ENCODE measurements around the gene TEAD1. TPM values are rescaled to one million over a fixed set of nuclear protein-coding genes. Genes with fewer than 3 reads are reported as not detected.

Gene TEAD1
- total RNA-seq, 4 donors from 2014 or later, result 46.1 to 175 (median 126) TPM

DNA sequence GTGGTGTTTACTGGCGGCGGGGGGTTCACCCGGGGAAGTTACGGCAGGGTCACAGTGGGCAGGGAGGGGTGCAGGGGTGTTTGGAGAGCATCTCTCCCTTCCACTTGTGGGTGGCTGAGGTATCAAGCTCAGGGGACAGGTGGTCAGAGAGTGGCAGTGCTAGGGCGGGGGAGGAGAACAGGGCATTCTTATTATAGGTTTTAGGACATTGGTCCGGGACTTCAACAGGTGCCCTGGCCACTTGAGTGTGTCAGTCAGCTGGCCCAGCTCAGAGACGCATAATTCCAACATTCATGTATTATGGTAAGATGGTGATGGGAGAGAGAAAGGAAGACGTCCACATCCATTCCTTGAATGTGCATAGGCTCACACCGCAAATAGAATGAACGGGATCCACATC, 101.7 kb downstream of the TEAD1 start:
- Histone ChIP-seq H3K4me1 (peaks cover 65 to 97% of the 10 kb centered on the region in 2 donors), H3K27me3 (no peaks in the 10 kb centered on the region), H3K9me3 (no peaks in the 10 kb centered on the region), H3K27ac (peak overlapping the region; percentile 80 to 95 (median 90)), H3K4me3 (no peak overlapping the region), H3K36me3 (no peaks in the 10 kb centered on the region)
- intact Hi-C loops (cut with DNase I; ENCODE audit: low total_unique reads) (loop anchor here (5.0 kb wide), 1 partner anchor 121 kb away; no protein-coding TSS in a partner anchor), in situ Hi-C loops (cut with MboI; ENCODE audit: low sequenced_read_pairs in 4 of 4) (no loop called here)
- TF ChIP-seq POLR2A (IDR thresholded peaks at IDR 0.05), result peak in 1 of 2 donors; percentile 5
- TF ChIP-seq, protein P1, sequence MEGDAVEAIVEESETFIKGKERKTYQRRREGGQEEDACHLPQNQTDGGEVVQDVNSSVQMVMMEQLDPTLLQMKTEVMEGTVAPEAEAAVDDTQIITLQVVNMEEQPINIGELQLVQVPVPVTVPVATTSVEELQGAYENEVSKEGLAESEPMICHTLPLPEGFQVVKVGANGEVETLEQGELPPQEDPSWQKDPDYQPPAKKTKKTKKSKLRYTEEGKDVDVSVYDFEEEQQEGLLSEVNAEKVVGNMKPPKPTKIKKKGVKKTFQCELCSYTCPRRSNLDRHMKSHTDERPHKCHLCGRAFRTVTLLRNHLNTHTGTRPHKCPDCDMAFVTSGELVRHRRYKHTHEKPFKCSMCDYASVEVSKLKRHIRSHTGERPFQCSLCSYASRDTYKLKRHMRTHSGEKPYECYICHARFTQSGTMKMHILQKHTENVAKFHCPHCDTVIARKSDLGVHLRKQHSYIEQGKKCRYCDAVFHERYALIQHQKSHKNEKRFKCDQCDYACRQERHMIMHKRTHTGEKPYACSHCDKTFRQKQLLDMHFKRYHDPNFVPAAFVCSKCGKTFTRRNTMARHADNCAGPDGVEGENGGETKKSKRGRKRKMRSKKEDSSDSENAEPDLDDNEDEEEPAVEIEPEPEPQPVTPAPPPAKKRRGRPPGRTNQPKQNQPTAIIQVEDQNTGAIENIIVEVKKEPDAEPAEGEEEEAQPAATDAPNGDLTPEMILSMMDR (IDR thresholded peaks at IDR 0.05 in 4 of 5, conservative IDR thresholded peaks at IDR 0.05 in 1 of 5), result no peak
- peak; percentile 54 to 66 for ATAC-seq
- peak; percentile 71 to 76 for DNase-seq

DNA sequence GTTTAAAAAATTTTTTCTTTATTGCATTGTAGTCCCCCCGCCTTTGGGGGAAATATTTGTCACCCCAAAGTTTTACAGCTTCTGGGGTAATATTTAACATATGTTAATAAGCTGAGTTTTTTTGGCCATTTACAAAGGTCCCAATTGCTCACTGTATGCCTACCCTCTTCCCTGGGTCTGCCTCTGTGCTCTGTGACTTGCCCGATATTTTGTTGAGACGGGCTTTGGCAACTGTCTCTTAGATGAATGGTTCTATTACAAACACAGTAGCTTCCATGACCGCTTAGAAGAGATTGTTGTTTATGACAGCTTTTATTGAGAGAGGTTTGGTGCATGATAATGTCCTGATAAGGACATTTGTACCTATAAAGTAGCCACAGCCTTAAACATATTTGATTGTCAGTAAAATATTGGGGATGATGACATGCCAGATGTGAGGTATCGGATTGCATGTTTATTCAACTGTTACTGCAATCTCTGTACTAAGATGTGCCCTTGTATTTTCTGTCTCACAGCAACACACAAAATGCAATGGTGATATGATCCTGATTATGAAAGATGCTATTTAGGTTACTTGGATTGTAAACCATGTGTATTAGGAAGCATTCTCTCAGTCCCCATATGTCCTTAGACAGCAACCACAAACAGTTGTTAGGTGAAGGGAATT, 103.1 kb downstream of the TEAD1 start:
- intact Hi-C loops (cut with DNase I; ENCODE audit: low total_unique reads), result loop anchor here (5.0 kb wide), 1 partner anchor 120 kb away; no protein-coding TSS in a partner anchor
- DNase-seq (no peak), ATAC-seq (peak; percentile 93 to 94)
- Histone ChIP-seq H3K27ac (peak overlapping the region; percentile 80 to 95 (median 90)), H3K27me3 (no peaks in the 10 kb centered on the region), H3K4me1 (peaks cover 53 to 97% of the 10 kb centered on the region in 2 donors), H3K9me3 (no peaks in the 10 kb centered on the region), H3K36me3 (no peaks in the 10 kb centered on the region), H3K4me3 (peak overlapping the region in 1 of 4 donors; percentile 17)
- peak in 1 of 2 donors; percentile 42 for TF ChIP-seq POLR2A (IDR thresholded peaks at IDR 0.05)
- TF ChIP-seq, protein P1 (IDR thresholded peaks at IDR 0.05 in 4 of 5, conservative IDR thresholded peaks at IDR 0.05 in 1 of 5), result no peak
- in situ Hi-C loops (cut with MboI; ENCODE audit: low sequenced_read_pairs in 4 of 4), result no loop called here

DNA sequence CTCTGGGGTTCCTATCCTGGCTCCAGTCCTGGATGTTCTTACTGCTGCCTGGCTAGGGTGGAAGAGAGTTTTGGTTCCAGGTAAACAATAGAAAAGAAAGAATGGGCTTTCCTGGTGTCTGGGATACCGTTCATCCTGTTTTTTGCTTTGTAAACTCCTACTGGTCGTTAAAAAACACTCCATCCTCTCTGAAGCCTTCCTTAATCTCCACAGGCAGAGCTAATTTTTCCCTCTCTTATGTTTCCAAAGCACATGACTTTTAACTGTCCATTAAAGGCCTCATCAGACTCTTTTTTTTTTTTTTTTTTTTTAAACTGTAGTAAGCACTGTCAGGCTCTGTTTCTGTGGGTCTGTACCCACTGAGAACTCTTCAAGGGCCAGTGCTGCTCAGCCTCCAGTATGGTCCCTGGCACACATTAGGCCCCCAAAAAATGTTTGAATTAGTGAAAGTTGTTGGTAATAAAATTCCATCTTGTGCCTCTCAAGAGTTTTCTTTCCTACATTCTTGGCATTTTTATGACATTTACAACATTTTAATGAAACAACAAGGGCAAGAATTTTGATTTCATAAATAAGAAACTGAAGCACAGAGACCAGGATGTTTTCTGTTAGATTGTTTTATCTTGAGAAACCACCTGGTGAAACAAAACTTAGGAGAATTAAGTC, 104.2 kb downstream of the TEAD1 start:
- H3K27me3 ChIP-seq, result no peaks in the 10 kb centered on the region
- no peak overlapping the region for H3K4me3 ChIP-seq
- H3K27ac ChIP-seq, result peak overlapping the region; percentile 80 to 95 (median 90)
- H3K9me3 ChIP-seq, result no peaks in the 10 kb centered on the region
- intact Hi-C loops (cut with DNase I; ENCODE audit: low total_unique reads) (loop anchor here (5.0 kb wide), 1 partner anchor 119 kb away; no protein-coding TSS in a partner anchor), in situ Hi-C loops (cut with MboI; ENCODE audit: low sequenced_read_pairs in 4 of 4) (no loop called here)
- ATAC-seq (no peak), DNase-seq (no peak)
- H3K36me3 ChIP-seq, result no peaks in the 10 kb centered on the region
- no peak for TF ChIP-seq POLR2A (IDR thresholded peaks at IDR 0.05)
- TF ChIP-seq, protein P1 (IDR thresholded peaks at IDR 0.05 in 4 of 5, conservative IDR thresholded peaks at IDR 0.05 in 1 of 5), result no peak
- peaks cover 44 to 97% of the 10 kb centered on the region in 2 donors for H3K4me1 ChIP-seq

DNA sequence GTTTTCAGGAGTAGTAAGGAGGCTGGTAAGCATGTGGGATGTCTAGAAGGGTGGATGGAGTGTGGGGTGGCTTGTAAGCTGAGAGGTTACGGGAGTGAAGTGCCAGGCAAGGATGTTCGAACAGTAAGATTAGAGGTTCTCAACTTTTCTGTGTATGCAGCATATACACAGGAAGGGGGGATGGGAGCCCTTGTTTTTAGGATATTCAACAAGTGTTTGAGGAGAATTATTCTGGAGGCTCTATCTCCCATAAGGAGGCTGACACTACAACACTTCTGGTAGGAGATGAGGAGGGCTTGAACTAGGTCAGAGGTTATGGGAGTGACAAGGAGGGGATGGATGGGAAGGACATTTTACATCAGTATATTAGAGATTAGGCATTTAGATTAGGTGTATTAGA, 109.5 kb downstream of the TEAD1 start:
- Histone ChIP-seq H3K27ac (peak overlapping the region; percentile 74 to 95 (median 90)), H3K27me3 (no peaks in the 10 kb centered on the region), H3K4me3 (no peak overlapping the region), H3K4me1 (peaks cover 36 to 97% of the 10 kb centered on the region in 2 donors), H3K9me3 (no peaks in the 10 kb centered on the region), H3K36me3 (no peaks in the 10 kb centered on the region)
- DNase-seq (no peak), ATAC-seq (no peak)
- TF ChIP-seq POLR2A (IDR thresholded peaks at IDR 0.05), result no peak
- in situ Hi-C loops (cut with MboI; ENCODE audit: low sequenced_read_pairs in 4 of 4) (no loop called here), intact Hi-C loops (cut with DNase I; ENCODE audit: low total_unique reads) (no loop called here)

DNA sequence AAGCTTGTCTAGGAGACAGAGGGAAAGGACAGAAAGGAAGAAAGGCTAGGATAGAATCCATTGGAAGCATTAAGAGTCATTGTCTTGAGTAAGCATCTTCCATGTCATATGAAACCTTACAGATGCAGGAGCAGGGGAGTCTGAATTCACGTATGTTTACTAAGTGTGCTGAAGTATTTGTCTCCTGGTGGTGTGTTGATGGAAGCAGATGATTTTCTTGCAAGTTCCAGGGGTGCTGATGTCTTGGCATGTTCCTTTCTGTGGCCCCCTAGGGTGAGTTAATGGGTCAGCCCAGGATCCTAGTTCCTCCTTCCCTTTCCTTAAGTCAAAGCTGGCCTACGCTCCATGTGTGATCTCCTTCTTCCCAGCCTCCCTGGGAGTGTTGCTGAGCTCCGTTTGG, 110.2 kb downstream of the TEAD1 start:
- TF ChIP-seq, protein P1 (IDR thresholded peaks at IDR 0.05 in 4 of 5, conservative IDR thresholded peaks at IDR 0.05 in 1 of 5), result no peak
- no peak for TF ChIP-seq POLR2A (IDR thresholded peaks at IDR 0.05)
- Histone ChIP-seq H3K9me3 (no peaks in the 10 kb centered on the region), H3K4me1 (peaks cover 40 to 97% of the 10 kb centered on the region in 2 donors), H3K27ac (peak overlapping the region; percentile 74 to 95 (median 90)), H3K4me3 (no peak overlapping the region), H3K36me3 (no peaks in the 10 kb centered on the region), H3K27me3 (no peaks in the 10 kb centered on the region)
- peak in 1 of 2 donors; percentile 9 for ATAC-seq
- in situ Hi-C loops (cut with MboI; ENCODE audit: low sequenced_read_pairs in 4 of 4), result no loop called here
- no peak for DNase-seq
- intact Hi-C loops (cut with DNase I; ENCODE audit: low total_unique reads), result no loop called here

Measured in gastrocnemius medialis (tissue), 4 donors.